SU-DHL-6 (cell line): Measurements from ENCODE around the gene RAD51B.

Source experiments
- EZH2phosphoT487 ChIP-seq: fragments of 200-600 bp; sonication (generic), shearing (Covaris generic); conservative IDR thresholded peaks from 2 replicates; pipeline ENCODE4 v1.6.1; 2018; ENCODE audit warnings: mild to moderate bottlenecking, antibody characterized with exemption, low read length, moderate library complexity, mixed read lengths
- TF ChIP-seq, protein P1 (sequence below): fragments of 200-600 bp; sonication (generic); IDR thresholded peaks from one replicate; pipeline ENCODE4 v1.5.1; 2017; ENCODE audit warnings: antibody characterized with exemption, mild to moderate bottlenecking, low read length, moderate library complexity; ENCODE audit not compliant: insufficient read depth, poor library complexity, severe bottlenecking

DNA sequence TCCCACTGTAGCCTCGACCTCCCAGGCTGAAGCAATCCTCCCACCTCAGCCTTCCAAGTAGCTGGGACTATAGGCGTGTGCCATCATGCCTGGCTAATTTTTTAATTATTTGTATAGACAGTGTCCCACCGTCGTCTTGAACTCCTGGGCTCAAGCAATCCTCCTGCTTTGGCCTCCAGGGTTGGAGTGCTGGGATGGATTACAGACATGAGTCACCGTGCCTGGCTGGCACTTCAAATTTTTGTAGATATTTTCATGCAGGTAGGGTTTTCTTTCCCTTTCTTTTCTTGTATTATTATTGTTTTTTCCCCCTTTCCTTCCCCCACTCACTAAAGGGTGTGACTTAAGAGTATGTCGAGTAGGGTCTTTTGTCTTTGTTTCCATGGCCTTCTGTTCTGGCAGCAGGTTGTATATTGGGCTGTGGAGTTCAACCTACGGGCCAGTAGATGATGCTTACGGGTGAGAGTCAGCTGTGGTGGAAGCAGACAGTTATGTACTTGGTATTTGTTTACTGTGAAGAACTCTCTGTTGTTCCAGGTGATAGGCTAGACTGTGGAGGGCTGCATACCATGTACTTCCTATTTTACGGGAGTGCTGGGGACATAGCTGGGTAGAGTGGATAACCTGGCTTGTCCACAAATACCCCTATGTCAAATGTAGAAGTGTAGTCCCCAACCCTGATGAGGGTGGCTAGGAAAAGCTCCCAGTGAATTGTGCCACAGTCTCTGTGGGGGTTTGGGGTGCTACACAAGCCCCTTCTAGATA lies 30.7 kb downstream of the RAD51B start:
- TF ChIP-seq, protein P1, sequence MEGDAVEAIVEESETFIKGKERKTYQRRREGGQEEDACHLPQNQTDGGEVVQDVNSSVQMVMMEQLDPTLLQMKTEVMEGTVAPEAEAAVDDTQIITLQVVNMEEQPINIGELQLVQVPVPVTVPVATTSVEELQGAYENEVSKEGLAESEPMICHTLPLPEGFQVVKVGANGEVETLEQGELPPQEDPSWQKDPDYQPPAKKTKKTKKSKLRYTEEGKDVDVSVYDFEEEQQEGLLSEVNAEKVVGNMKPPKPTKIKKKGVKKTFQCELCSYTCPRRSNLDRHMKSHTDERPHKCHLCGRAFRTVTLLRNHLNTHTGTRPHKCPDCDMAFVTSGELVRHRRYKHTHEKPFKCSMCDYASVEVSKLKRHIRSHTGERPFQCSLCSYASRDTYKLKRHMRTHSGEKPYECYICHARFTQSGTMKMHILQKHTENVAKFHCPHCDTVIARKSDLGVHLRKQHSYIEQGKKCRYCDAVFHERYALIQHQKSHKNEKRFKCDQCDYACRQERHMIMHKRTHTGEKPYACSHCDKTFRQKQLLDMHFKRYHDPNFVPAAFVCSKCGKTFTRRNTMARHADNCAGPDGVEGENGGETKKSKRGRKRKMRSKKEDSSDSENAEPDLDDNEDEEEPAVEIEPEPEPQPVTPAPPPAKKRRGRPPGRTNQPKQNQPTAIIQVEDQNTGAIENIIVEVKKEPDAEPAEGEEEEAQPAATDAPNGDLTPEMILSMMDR: no peak
- no peak for TF ChIP-seq EZH2phosphoT487
